ENCODE results near the gene BMP7.
"Not testable (repeated sequence)": the region's sequence is repeated elsewhere in the genome, so short reads cannot be mapped to it uniquely, and the experiment has no call there.

- not testable (repeated sequence) for TF ChIP-seq CTCF, POLR2A (IDR thresholded peaks at IDR 0.05)
Measured at GRCh38 chr20:57264908-57265335, 1.5 kb downstream of the BMP7 start.

Measured in uterus (tissue), 2 donors.